HepG2 (cell line): ENCODE measurements around the gene CPEB3. TPM values are rescaled to one million over a fixed set of nuclear protein-coding genes. Genes with fewer than 3 reads are reported as not detected.

Source experiments
- ATAC-seq: fragments of 200-7000 bp; cut with Tn5 transposase; 3 replicates; pipeline ENCODE4 v1.9.1; 2020; ENCODE audit warnings: mild to moderate bottlenecking, moderate library complexity
- BruUV-seq: library from RNA; stranded (reverse); fragments of 400-500 nt; replicated peaks from 2 replicates; lab custom pipeline; 2021; lab: Mats Ljungman, UMichigan
- CTCF ChIA-PET: fragments of 300-600 bp; formaldehyde crosslinking; extraction: SDS; loops from one replicate; lab custom pipeline; 2021; ENCODE audit warnings: low total read pairs, inconsistent platforms, low intra/inter-chr PET ratio; lab: Yijun Ruan, JAX
- POLR2A ChIA-PET: fragments of 350-600 bp; sonication (Branson Sonifier 250); formaldehyde crosslinking; loops from one replicate; lab custom pipeline; 2020; ENCODE audit warnings: antibody characterized with exemption, inconsistent platforms; lab: Yijun Ruan, JAX
- DNase-seq: peaks from one replicate; pipeline ENCODE4 v3.0.0-alpha.2; 2015; ENCODE audit warnings: low spot score
- FAIRE-seq: peaks from 3 replicates; lab custom pipeline; 2011; peaks lifted over from hg19 to GRCh38; lab: Jason Lieb, UNC
- H2AFZ ChIP-seq: one replicate; pipeline ENCODE4 v1.6.1; 2011; ENCODE audit warnings: low read length, inconsistent platforms
- H3K27ac ChIP-seq: fragments of 300-600 bp; 3 replicates; pipeline ENCODE4 v1.8.0; 2011; ENCODE audit warnings: mixed run types, mild to moderate bottlenecking, mixed read lengths, low read length, inconsistent platforms; ENCODE audit not compliant: insufficient read depth; ENCODE audit errors: extremely low read length
- H3K27me3 ChIP-seq, 2 experiments: fragments of 200-600 bp in 1 of 2; 2 replicates in 1 of 2; 3 replicates in 1 of 2; pipeline versions ENCODE4 v1.6.0 to v1.8.0; 2011; ENCODE audit warnings: low read length in 2 of 2, mild to moderate bottlenecking in 2 of 2, moderate library complexity in 2 of 2, inconsistent platforms in 1 of 2; ENCODE audit not compliant: insufficient read depth in 2 of 2, control insufficient read depth in 1 of 2
- H3K36me3 ChIP-seq, 2 experiments: fragments of 200-600 bp in 1 of 2; replicated peaks in 1 of 2; 2 replicates in 1 of 2; 3 replicates in 1 of 2; pipeline versions ENCODE4 v1.5.1 to v1.8.0; 2011; ENCODE audit warnings: low read length in 2 of 2, inconsistent platforms in 1 of 2; ENCODE audit not compliant: insufficient read depth in 2 of 2, control insufficient read depth in 1 of 2
- H3K4me1 ChIP-seq: 2 replicates; pipeline ENCODE4 v1.5.1; 2012; ENCODE audit warnings: low read length, inconsistent platforms; ENCODE audit not compliant: insufficient read depth
- H3K4me2 ChIP-seq: 2 replicates; pipeline ENCODE4 v1.6.0; 2011; ENCODE audit warnings: low read depth, low read length, inconsistent platforms
- H3K4me3 ChIP-seq, 3 experiments: fragments of 200-600 bp in 1 of 3; sonication (generic), shearing (Covaris generic) in 1 of 3; replicated peaks in 1 of 3; 2 replicates each; pipeline ENCODE4 v1.5.1; 2011 to 2016; ENCODE audit warnings: low read length in 3 of 3, inconsistent platforms in 2 of 3, low read depth in 2 of 3, mild to moderate bottlenecking in 2 of 3, control low read depth in 1 of 3, mixed read lengths in 1 of 3; ENCODE audit not compliant: insufficient read depth in 1 of 3
- H3K79me2 ChIP-seq: one replicate; pipeline ENCODE4 v1.6.1; 2011; ENCODE audit warnings: low read length, inconsistent platforms; ENCODE audit not compliant: insufficient read depth
- H3K9ac ChIP-seq: 2 replicates; pipeline ENCODE4 v1.6.0; 2011; ENCODE audit warnings: mild to moderate bottlenecking, low read depth, low read length, inconsistent platforms; ENCODE audit not compliant: insufficient read depth
- H3K9me3 ChIP-seq: 2 replicates; pipeline ENCODE4 v1.5.1; 2012; ENCODE audit warnings: mild to moderate bottlenecking, low read length
- H4K20me1 ChIP-seq: 2 replicates; pipeline ENCODE4 v1.6.0; 2011; ENCODE audit warnings: inconsistent platforms, mild to moderate bottlenecking, low read length, moderate library complexity; ENCODE audit not compliant: insufficient read depth
- GATAD1 ChIP-seq: IDR thresholded peaks from 2 replicates; pipeline ENCODE4 v1.6.1; 2016; ENCODE audit warnings: missing genetic modification reagents, missing compliant biosample characterization
- GPN1 ChIP-seq: sonication (generic); formaldehyde crosslinking; IDR thresholded peaks from 2 replicates; pipeline ENCODE4 v1.5.1; 2020; ENCODE audit warnings: missing genetic modification reagents, borderline replicate concordance
- HNRNPL ChIP-seq: fragments of 200-400 bp; formaldehyde crosslinking; IDR thresholded peaks from 2 replicates; pipeline ENCODE4 v1.6.1; 2017; ENCODE audit warnings: mild to moderate bottlenecking, low read depth, low read length
- KLF6 ChIP-seq: IDR thresholded peaks from 2 replicates; pipeline ENCODE4 v1.8.0; 2016; ENCODE audit warnings: missing biosample characterization, missing genetic modification reagents
- NR1H2 ChIP-seq: sonication (generic); formaldehyde crosslinking; IDR thresholded peaks from 2 replicates; pipeline ENCODE4 v1.8.1; 2022; ENCODE audit warnings: low read depth, missing genetic modification reagents, borderline replicate concordance
- RNF2 ChIP-seq: fragments of 450-650 bp; conservative IDR thresholded peaks from 2 replicates; pipeline ENCODE4 v1.6.1; 2016; ENCODE audit warnings: low read depth
- RXRB ChIP-seq: IDR thresholded peaks from 2 replicates; pipeline ENCODE4 v1.6.1; 2016; ENCODE audit warnings: borderline replicate concordance, missing genetic modification reagents, missing compliant biosample characterization
- SALL1 ChIP-seq: sonication (generic); formaldehyde crosslinking; IDR thresholded peaks from 2 replicates; pipeline ENCODE4 v1.8.0; 2022; ENCODE audit warnings: mild to moderate bottlenecking, missing genetic modification reagents
- SCMH1 ChIP-seq: sonication (generic); formaldehyde crosslinking; IDR thresholded peaks from 2 replicates; pipeline ENCODE4 v1.9.0; 2021; ENCODE audit warnings: missing genetic modification reagents, mild to moderate bottlenecking, borderline replicate concordance
- TGIF2 ChIP-seq: IDR thresholded peaks from 2 replicates; pipeline ENCODE4 v1.6.1; 2016; ENCODE audit warnings: control low read depth, missing compliant biosample characterization
- U2AF1 ChIP-seq: fragments of 200-400 bp; formaldehyde crosslinking; optimal IDR thresholded peaks from 2 replicates; pipeline ENCODE3; 2017; ENCODE audit warnings: mild to moderate bottlenecking, low read depth, low read length
- ZBTB7B ChIP-seq: sonication (generic); formaldehyde crosslinking; IDR thresholded peaks from 2 replicates; pipeline ENCODE4 v1.4.0; 2020; ENCODE audit warnings: missing genetic modification reagents
- ZFY ChIP-seq: sonication (generic); formaldehyde crosslinking; IDR thresholded peaks from 2 replicates; pipeline ENCODE4 v1.4.0; 2020; ENCODE audit warnings: missing genetic modification reagents
- in situ Hi-C: cut with HindIII; loops from 2 replicates; pipeline ENCODE4 v1.10.0; 2017; ENCODE audit warnings: low pct_unique_long_range_greater_than_20kb; ENCODE audit not compliant: extremely low pct_ligation_motif_present
- intact Hi-C: fragments of 100-400 bp; cut with micrococcal nuclease; formaldehyde crosslinking; loops from one replicate; pipeline ENCODE4 v1.10.0; 2022; ENCODE audit not compliant: unreplicated experiment
- polyA plus RNA-seq, 8 experiments: library from polyadenylated mRNA; depleted of rRNA in 3 of 8; stranded (reverse) in 7 of 8; unstranded in 1 of 8; fragments of >200 nt; fragmentation: Illumina TruSeq in 4 of 8; extraction: Trizol in 4 of 8; gene quantifications; 2 replicates each; pipeline versions ENCODE4 v1.2.1 to v1.2.3, GENCODE V29; 2011 to 2016; ENCODE audit warnings: low read depth in 4 of 8, missing spikeins in 1 of 8, mixed read lengths in 1 of 8; ENCODE audit not compliant: insufficient read depth in 1 of 8
- total RNA-seq, 5 experiments: library from RNA; depleted of rRNA; stranded (reverse); fragments of >200 nt; fragmentation: Illumina TruSeq; extraction: Trizol; gene quantifications; 2 replicates each; pipeline ENCODE4 v1.2.3, GENCODE V29; 2016; ENCODE audit warnings: low read depth in 1 of 5
- TF ChIP-seq, protein P1 (sequence below): sonication (generic); formaldehyde crosslinking; IDR thresholded peaks from 2 replicates; pipeline ENCODE4 v1.4.0; 2020; ENCODE audit warnings: missing genetic modification reagents
- TF ChIP-seq, protein P2 (sequence below): sonication (generic); formaldehyde crosslinking; IDR thresholded peaks from 2 replicates; pipeline ENCODE4 v1.8.0; 2022; ENCODE audit warnings: mild to moderate bottlenecking, missing genetic modification reagents

The CPEB3 gene
- total and polyA plus RNA-seq, 2 of the 13 experiments (the other 11 are each of a cell fraction or from before 2014, with no cell fraction given), result 0.66 to 0.70 TPM

DNA sequence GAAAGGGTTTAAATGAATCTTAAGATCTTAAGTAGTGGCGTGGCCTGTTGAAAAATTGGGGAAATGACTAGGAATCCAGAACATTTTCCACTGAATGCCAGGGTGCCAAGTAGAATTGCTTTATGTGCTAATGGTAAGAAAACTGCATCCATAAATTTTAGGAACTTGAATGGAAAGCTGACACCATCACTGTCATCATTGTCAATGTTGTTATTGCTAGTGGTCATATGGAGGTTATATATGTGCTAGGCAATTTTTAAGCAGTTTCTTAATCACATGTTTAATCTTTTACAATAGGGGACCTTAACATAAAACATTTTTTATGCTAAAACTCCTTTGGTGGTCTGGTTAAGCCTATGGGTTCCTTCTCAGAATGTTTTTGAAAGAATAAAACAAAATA, 13.2 kb upstream of the CPEB3 start (continued):
- TF ChIP-seq KLF6 (CRISPR knock-in tag), result no peak
- TF ChIP-seq, protein P1, sequence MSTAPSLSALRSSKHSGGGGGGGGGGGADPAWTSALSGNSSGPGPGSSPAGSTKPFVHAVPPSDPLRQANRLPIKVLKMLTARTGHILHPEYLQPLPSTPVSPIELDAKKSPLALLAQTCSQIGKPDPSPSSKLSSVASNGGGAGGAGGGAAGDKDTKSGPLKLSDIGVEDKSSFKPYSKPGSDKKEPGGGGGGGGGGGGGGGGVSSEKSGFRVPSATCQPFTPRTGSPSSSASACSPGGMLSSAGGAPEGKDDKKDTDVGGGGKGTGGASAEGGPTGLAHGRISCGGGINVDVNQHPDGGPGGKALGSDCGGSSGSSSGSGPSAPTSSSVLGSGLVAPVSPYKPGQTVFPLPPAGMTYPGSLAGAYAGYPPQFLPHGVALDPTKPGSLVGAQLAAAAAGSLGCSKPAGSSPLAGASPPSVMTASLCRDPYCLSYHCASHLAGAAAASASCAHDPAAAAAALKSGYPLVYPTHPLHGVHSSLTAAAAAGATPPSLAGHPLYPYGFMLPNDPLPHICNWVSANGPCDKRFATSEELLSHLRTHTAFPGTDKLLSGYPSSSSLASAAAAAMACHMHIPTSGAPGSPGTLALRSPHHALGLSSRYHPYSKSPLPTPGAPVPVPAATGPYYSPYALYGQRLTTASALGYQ, result no peak
- TF ChIP-seq SCMH1, result no peak
- TF ChIP-seq ZBTB7B, result no peak

DNA sequence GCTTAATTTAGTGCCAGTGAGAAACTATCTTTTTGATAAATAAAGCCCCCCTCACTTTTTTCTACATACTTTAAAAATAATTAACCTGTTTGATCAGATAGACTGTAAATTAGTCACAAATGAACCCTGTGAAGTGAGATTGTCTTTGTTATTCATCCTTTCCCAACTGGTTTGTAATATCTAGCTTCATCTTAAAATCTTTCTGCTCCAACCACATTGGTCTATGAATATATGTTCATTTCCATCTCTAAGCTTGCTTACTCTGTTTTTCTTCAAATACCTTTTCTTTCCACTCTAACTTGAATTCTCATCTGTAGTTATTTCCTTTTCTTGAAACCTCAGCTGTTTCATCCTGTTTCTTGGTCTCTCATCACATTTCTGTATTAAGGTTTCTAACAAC, 12.2 kb upstream of the CPEB3 start:
- FAIRE-seq (no peak), DNase-seq (no peak), ATAC-seq (no peak)
- in situ Hi-C loops, result no loop called here
- Histone ChIP-seq H2AFZ (no peak overlapping the region), H3K9ac (no peak overlapping the region), H3K4me2 (no peak overlapping the region), H3K27me3 (no peaks in the 10 kb centered on the region), H3K27ac (no peak overlapping the region), H3K4me1 (peaks cover 11% of the 10 kb centered on the region), H4K20me1 (0 out of 2 replicates have a peak, but pooled peaks cover 11% of the 10 kb centered on the region), H3K9me3 (no peaks in the 10 kb centered on the region), H3K4me3 (no peak overlapping the region), H3K79me2 (peaks cover 73% of the 10 kb centered on the region), H3K36me3 (peaks cover 4 to 13% of the 10 kb centered on the region in 2 experiments; a peak in 3 of 5 replicates)
- TSS peak; percentile 21 for BruUV-seq
- TF ChIP-seq ZFY, result no peak
- no peak for TF ChIP-seq NR1H2 (CRISPR knock-in tag)
- no peak for TF ChIP-seq U2AF1
- TF ChIP-seq, protein P2, sequence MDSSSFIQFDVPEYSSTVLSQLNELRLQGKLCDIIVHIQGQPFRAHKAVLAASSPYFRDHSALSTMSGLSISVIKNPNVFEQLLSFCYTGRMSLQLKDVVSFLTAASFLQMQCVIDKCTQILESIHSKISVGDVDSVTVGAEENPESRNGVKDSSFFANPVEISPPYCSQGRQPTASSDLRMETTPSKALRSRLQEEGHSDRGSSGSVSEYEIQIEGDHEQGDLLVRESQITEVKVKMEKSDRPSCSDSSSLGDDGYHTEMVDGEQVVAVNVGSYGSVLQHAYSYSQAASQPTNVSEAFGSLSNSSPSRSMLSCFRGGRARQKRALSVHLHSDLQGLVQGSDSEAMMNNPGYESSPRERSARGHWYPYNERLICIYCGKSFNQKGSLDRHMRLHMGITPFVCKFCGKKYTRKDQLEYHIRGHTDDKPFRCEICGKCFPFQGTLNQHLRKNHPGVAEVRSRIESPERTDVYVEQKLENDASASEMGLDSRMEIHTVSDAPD, result no peak
- TF ChIP-seq RNF2, result no peak
- TF ChIP-seq SALL1 (CRISPR knock-in tag), result no peak
- no peak for TF ChIP-seq TGIF2 (CRISPR knock-in tag)
- TF ChIP-seq HNRNPL, result no peak
- no peak for TF ChIP-seq GPN1 (CRISPR knock-in tag)
- no peak for TF ChIP-seq RXRB
- no peak for TF ChIP-seq GATAD1
- intact Hi-C loops, result no loop called here
- ChIA-PET CTCF (no interaction called here), POLR2A (interaction anchor here (0.7 kb wide), 1 partner anchor 12 kb away, joined by 3 read pairs; the partner anchor contains the start of genes CPEB3 and MARCHF5)
